Vagina (tissue), 2 donors: ENCODE results near the gene SH3GL3.

Source experiments
- CTCF ChIP-seq, 3 experiments: fragments of 450-650 bp in 2 of 3; fragments of 200-600 bp in 1 of 3; sonication (generic) in 1 of 3; IDR thresholded peaks; one replicate each; pipeline ENCODE4 v1.5.1; 2017 to 2019; ENCODE audit warnings: antibody characterized with exemption in 3 of 3, mild to moderate bottlenecking in 2 of 3, moderate library complexity in 2 of 3
- POLR2A ChIP-seq, 2 donors: fragments of 450-650 bp; IDR thresholded peaks; one replicate each; pipeline ENCODE4 v1.6.1; 2017; ENCODE audit warnings: antibody characterized with exemption in 2 of 2, mild to moderate bottlenecking in 2 of 2, moderate library complexity in 2 of 2
- POLR2AphosphoS5 ChIP-seq, 2 donors: sonication (generic); formaldehyde crosslinking; IDR thresholded peaks; one replicate each; pipeline ENCODE4 v1.9.0; 2017; ENCODE audit warnings: antibody characterized with exemption in 2 of 2, mild to moderate bottlenecking in 2 of 2, low read depth in 1 of 2; ENCODE audit not compliant: insufficient read depth in 1 of 2

- TF ChIP-seq CTCF (IDR thresholded peaks at IDR 0.05) (no peak), POLR2A (IDR thresholded peaks at IDR 0.05) (no peak), POLR2AphosphoS5 (IDR thresholded peaks at IDR 0.05; ENCODE audit: insufficient read depth in 1 of 2, low read depth in 1 of 2) (no peak)
Measured at GRCh38 chr15:83449250-83449671, 2.1 kb downstream of the SH3GL3 start.
